IMR-90 (cell line): ENCODE measurements around the gene ATXN10. TPM values are rescaled to one million over a fixed set of nuclear protein-coding genes. Genes with fewer than 3 reads are reported as not detected.

Experiments
- ATAC-seq: fragments of 200-7000 bp; cut with Tn5 transposase; 2 replicates; pipeline ENCODE4 v1.9.1; 2020; ENCODE audit warnings: low read depth, mild to moderate bottlenecking, moderate library complexity
- BruUV-seq: library from RNA; stranded (reverse); fragments of 400-500 nt; replicated peaks from 2 replicates; lab custom pipeline; 2021; lab: Mats Ljungman, UMichigan
- CTCF ChIA-PET: fragments of 300-600 bp; formaldehyde crosslinking; extraction: SDS; loops from one replicate; lab custom pipeline; 2021; ENCODE audit warnings: antibody characterized with exemption; lab: Yijun Ruan, JAX
- POLR2A ChIA-PET: fragments of 300-600 bp; sonication (Branson Sonifier 250); formaldehyde crosslinking; loops from one replicate; lab custom pipeline; 2022; ENCODE audit warnings: antibody characterized with exemption; ENCODE audit not compliant: unreplicated experiment; lab: Charles Lee
- DNase-seq: peaks from one replicate; pipeline ENCODE4 v3.0.0; 2013
- H2AFZ ChIP-seq: replicated peaks from 2 replicates; pipeline ENCODE3; 2013; ENCODE audit warnings: low read length, mild to moderate bottlenecking; ENCODE audit not compliant: poor library complexity
- H2AK5ac ChIP-seq: 2 replicates; pipeline ENCODE4 v1.6.1; 2013; ENCODE audit warnings: low read depth, low read length, inconsistent platforms
- H2AK9ac ChIP-seq: replicated peaks from 2 replicates; pipeline ENCODE3; 2013; ENCODE audit warnings: mild to moderate bottlenecking, low read depth, low read length, moderate library complexity; ENCODE audit not compliant: poor library complexity
- H2BK120ac ChIP-seq: 2 replicates; pipeline ENCODE4 v1.6.1; 2013; ENCODE audit warnings: low read depth, low read length, inconsistent platforms
- H2BK15ac ChIP-seq: 3 replicates; pipeline ENCODE4 v1.6.1; 2013; ENCODE audit warnings: low read depth, low read length, inconsistent platforms
- H2BK20ac ChIP-seq: 2 replicates; pipeline ENCODE4 v1.6.1; 2013; ENCODE audit warnings: low read depth, mild to moderate bottlenecking, inconsistent platforms, low read length, moderate library complexity
- H2BK5ac ChIP-seq: 2 replicates; pipeline ENCODE4 v1.6.1; 2013; ENCODE audit warnings: mild to moderate bottlenecking, low read depth, low read length, inconsistent platforms; ENCODE audit not compliant: poor library complexity, severe bottlenecking
- H3K14ac ChIP-seq: replicated peaks from 2 replicates; pipeline ENCODE4 v1.6.1; 2013; ENCODE audit warnings: low read depth, low read length, inconsistent platforms
- H3K18ac ChIP-seq: 2 replicates; pipeline ENCODE4 v1.6.1; 2013; ENCODE audit warnings: low read depth, low read length, control low read depth
- H3K23ac ChIP-seq: 2 replicates; pipeline ENCODE4 v1.6.1; 2013; ENCODE audit warnings: low read depth, low read length, inconsistent platforms
- H3K27ac ChIP-seq: 2 replicates; pipeline ENCODE4 v1.5.1; 2013; ENCODE audit warnings: mild to moderate bottlenecking, control low read depth, low read length; ENCODE audit not compliant: insufficient read depth
- H3K27me3 ChIP-seq: 2 replicates; pipeline ENCODE4 v1.6.1; 2013; ENCODE audit warnings: low read length; ENCODE audit not compliant: control insufficient read depth, insufficient read depth
- H3K36me3 ChIP-seq: 2 replicates; pipeline ENCODE4 v1.6.1; 2013; ENCODE audit warnings: low read length, mixed read lengths; ENCODE audit not compliant: control insufficient read depth, insufficient read depth
- H3K4ac ChIP-seq: 2 replicates; pipeline ENCODE4 v1.6.1; 2013; ENCODE audit warnings: low read depth, low read length, inconsistent platforms
- H3K4me1 ChIP-seq: 2 replicates; pipeline ENCODE4 v1.6.1; 2013; ENCODE audit warnings: low read length, mixed read lengths; ENCODE audit not compliant: control insufficient read depth, insufficient read depth
- H3K4me2 ChIP-seq: 2 replicates; pipeline ENCODE4 v1.6.1; 2013; ENCODE audit warnings: low read depth, mild to moderate bottlenecking, control low read depth, low read length, moderate library complexity
- H3K4me3 ChIP-seq: 2 replicates; pipeline ENCODE4 v1.5.1; 2013; ENCODE audit warnings: low read depth, mild to moderate bottlenecking, control low read depth, low read length, moderate library complexity; ENCODE audit not compliant: insufficient read depth
- H3K56ac ChIP-seq: 2 replicates; pipeline ENCODE4 v1.6.1; 2013; ENCODE audit warnings: low read length, inconsistent platforms; ENCODE audit not compliant: insufficient read depth; ENCODE audit errors: extremely low read depth
- H3K79me1 ChIP-seq, 2 experiments: 2 replicates each; pipeline ENCODE4 v1.6.1; 2013; ENCODE audit warnings: low read length in 2 of 2, inconsistent platforms in 1 of 2, low read depth in 1 of 2
- H3K9ac ChIP-seq: 2 replicates; pipeline ENCODE4 v1.6.1; 2013; ENCODE audit warnings: low read depth, low read length, control low read depth
- H3K9me1 ChIP-seq: 2 replicates; pipeline ENCODE4 v1.6.1; 2013; ENCODE audit warnings: low read length, inconsistent platforms; ENCODE audit not compliant: insufficient read depth
- H3K9me3 ChIP-seq: 2 replicates; pipeline ENCODE4 v1.6.1; 2013; ENCODE audit warnings: low read length; ENCODE audit not compliant: control insufficient read depth, insufficient read depth
- H4K20me1 ChIP-seq: 2 replicates; pipeline ENCODE4 v1.6.1; 2013; ENCODE audit warnings: low read length, inconsistent platforms; ENCODE audit not compliant: insufficient read depth
- H4K5ac ChIP-seq: 2 replicates; pipeline ENCODE4 v1.6.1; 2013; ENCODE audit warnings: mild to moderate bottlenecking, low read depth, low read length, control low read depth
- H4K8ac ChIP-seq, 2 experiments: 2 replicates each; pipeline ENCODE4 v1.6.1; 2013; ENCODE audit warnings: low read depth in 2 of 2, low read length in 2 of 2, control low read depth in 1 of 2, inconsistent platforms in 1 of 2
- H4K91ac ChIP-seq: 2 replicates; pipeline ENCODE4 v1.6.1; 2013; ENCODE audit warnings: low read depth, low read length, inconsistent platforms; ENCODE audit not compliant: insufficient read depth
- BHLHE40 ChIP-seq: fragments of 150-350 bp; IDR thresholded peaks from 2 replicates; pipeline ENCODE4 v1.6.1; 2016; ENCODE audit warnings: mild to moderate bottlenecking, low read depth, low read length
- CHD1 ChIP-seq: IDR thresholded peaks from 2 replicates; pipeline ENCODE4 v1.6.1; 2012; ENCODE audit warnings: low read depth, low read length, improper control_type of control experiment
- FOS ChIP-seq: fragments of 150-350 bp; IDR thresholded peaks from 2 replicates; pipeline ENCODE4 v1.6.1; 2016; ENCODE audit warnings: low read depth, low read length
- MAFK ChIP-seq: IDR thresholded peaks from 2 replicates; pipeline ENCODE4 v1.6.1; 2012; ENCODE audit warnings: low read depth, low read length, improper control_type of control experiment
- MXI1 ChIP-seq: IDR thresholded peaks from 2 replicates; pipeline ENCODE4 v1.6.1; 2012; ENCODE audit warnings: low read depth, mild to moderate bottlenecking, low read length, moderate library complexity, borderline replicate concordance
- POLR2A ChIP-seq: IDR thresholded peaks from 2 replicates; pipeline ENCODE4 v1.6.1; 2012; ENCODE audit warnings: mild to moderate bottlenecking, low read depth, low read length
- RAD21 ChIP-seq: IDR thresholded peaks from 2 replicates; pipeline ENCODE4 v1.6.1; 2012; ENCODE audit warnings: low read length, improper control_type of control experiment
- RCOR1 ChIP-seq: IDR thresholded peaks from 2 replicates; pipeline ENCODE4 v1.6.1; 2012; ENCODE audit warnings: mild to moderate bottlenecking, low read length, improper control_type of control experiment; ENCODE audit not compliant: insufficient replicate concordance
- WGBS, 2 experiments: methylation state at CpG; one replicate each; pipeline versions ENCODE4 v1.1.5 to v1.1.7; 2013; ENCODE audit warnings: missing lambda C conversion rate in 2 of 2; ENCODE audit not compliant: insufficient read length in 1 of 2; ENCODE audit errors: extremely low coverage in 2 of 2; 5-methylcytosine and 5-hydroxymethylcytosine counted together
- dilution Hi-C: fragments of 300-500 bp; cut with HindIII; formaldehyde crosslinking; loops from one replicate; pipeline ENCODE4 v1.14.3; 2018; ENCODE audit warnings: low sequenced_read_pairs; ENCODE audit not compliant: unreplicated experiment
- in situ Hi-C: fragments of 300-500 bp; cut with MboI; formaldehyde crosslinking; loops from 3 replicates; pipeline ENCODE4 v1.14.3; 2019; ENCODE audit warnings: low sequenced_read_pairs, inconsistent platforms, mixed read lengths
- intact Hi-C: fragments of 100-400 bp; cut with micrococcal nuclease; formaldehyde crosslinking; loops from 2 replicates; pipeline ENCODE4 v1.10.0; 2022
- polyA plus RNA-seq, 3 experiments: library from polyadenylated mRNA; depleted of rRNA; stranded (reverse); fragments of >200 nt; gene quantifications; 2 replicates each; pipeline ENCODE4 v1.2.3, GENCODE V29; 2012; ENCODE audit warnings: low replicate concordance in 1 of 3
- total RNA-seq: library from RNA; depleted of rRNA; stranded (reverse); fragments of >200 nt; gene quantifications from 2 replicates; pipeline ENCODE4 v1.2.3, GENCODE V29; 2012

The ATXN10 gene
- total and polyA plus RNA-seq, 2 of the 4 experiments (the other 2 are of a cell fraction) = 116 to 231 TPM

DNA sequence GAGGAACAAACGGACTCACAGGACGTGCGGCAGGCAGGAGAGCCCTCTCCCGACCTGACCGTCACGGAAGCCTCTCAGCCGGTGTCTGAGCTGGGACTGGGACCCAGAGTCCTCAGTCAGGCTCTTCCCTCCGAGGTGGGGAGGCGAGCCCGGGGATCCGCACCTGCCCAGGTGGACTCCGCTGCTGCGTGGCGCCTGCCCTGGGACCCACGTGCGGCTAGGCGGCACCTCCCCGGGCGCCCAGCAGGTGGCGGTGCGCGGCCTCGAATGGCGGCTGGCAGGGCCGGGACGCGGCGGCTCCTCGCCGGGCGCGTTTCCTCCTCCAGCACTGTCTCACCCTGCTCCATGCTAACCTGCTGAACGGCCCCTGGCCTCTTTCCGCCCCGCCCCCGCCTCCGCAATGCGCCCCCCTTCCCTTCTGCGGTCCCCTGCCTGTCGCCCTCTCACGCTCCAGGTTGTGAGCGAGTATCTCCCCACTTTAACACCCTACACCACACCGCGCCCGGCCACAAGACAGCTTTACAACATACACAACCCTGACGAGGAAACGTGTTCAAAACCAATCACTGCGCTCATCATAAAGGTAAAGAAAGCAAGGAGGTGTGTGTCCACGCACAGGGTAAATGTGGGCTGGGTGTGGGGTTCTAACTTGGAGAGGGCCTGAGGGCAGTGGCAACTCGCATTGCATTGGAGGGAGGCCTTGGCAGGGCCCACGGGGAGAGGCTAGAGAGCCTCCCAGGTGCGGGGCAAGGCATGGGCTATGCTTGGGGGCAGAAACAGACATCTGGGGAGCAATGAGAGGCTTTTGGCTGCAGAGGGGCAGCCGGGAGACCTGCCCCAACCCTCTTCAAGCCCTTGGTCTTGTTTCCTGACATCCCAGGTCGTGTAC lies 25.9 kb upstream of the ATXN10 start (continued):
- TF ChIP-seq MXI1 (peak; percentile 52; the same call in 1 of the 2 replicates), RAD21 (peak; percentile 97), POLR2A (peak; percentile 56)

DNA sequence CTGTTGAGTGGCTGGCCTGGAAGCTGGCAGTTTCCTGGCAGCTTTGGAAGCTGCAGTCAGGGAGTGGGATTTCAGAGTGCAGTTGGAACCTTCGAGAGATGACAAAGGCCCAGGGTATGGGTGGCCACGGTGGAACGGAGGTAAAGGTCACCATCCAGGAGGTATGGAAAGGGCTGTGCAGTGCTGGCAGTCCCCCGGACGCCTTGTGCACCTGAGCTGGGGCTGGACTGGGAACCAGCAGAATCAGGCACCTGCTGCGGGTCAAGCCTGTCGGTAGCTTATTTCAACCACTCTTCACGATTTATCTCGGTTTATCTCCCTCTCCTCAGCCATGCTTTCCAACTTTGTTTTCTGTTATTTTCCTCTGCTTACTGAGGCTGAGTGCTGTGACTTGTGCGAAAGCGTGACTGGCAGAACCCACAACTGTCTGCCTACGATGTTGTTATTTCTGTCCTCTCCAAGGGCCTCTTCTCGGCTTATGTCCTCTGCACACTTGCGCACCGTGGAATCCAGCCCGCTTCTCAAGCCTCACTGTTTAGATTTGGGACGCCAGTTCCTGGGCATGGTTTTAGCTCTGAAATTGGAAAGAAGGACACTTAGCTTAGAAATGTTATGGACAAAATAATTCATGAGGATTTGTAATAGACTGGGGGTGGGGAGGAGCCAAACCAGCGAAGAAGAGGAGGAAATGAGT lies 24.0 kb upstream of the ATXN10 start:
- Histone ChIP-seq H2AK5ac (peak overlapping the region; percentile 38; the same call in 1 of the 2 replicates), H3K4ac (no peak overlapping the region), H3K4me2 (no peak overlapping the region), H2BK15ac (no peak overlapping the region), H3K9me1 (0 out of 2 replicates have a peak, but pooled peaks cover 5% of the 10 kb centered on the region), H4K5ac (no peak overlapping the region), H4K91ac (no peak overlapping the region), H3K4me1 (peaks cover 2% of the 10 kb centered on the region; the same call in 1 of the 2 replicates), H3K14ac (no peak overlapping the region), H2AK9ac (no peak overlapping the region), H3K18ac (no peak overlapping the region), H3K79me1 (no peaks in the 10 kb centered on the region), H3K4me3 (no peak overlapping the region), H4K8ac (no peak overlapping the region), H3K9ac (no peak overlapping the region), H2BK20ac (no peak overlapping the region), H3K9me3 (peaks cover 1% of the 10 kb centered on the region; the same call in 1 of the 2 replicates), H2BK120ac (no peak overlapping the region), H3K27me3 (peaks cover 10% of the 10 kb centered on the region), H3K36me3 (no peaks in the 10 kb centered on the region), H2AFZ (no peak overlapping the region), H2BK5ac (no peak overlapping the region), H3K23ac (no peak overlapping the region), H3K56ac (no peak overlapping the region), H4K20me1 (no peaks in the 10 kb centered on the region), H3K27ac (no peak overlapping the region)
- ChIA-PET POLR2A (no interaction called here), CTCF (interaction anchor here (0.7 to 0.9 kb wide), 2 partner anchors 19 to 183 kb away, joined by 3 read pairs; no protein-coding TSS in a partner anchor)
- 70% methylated on average over 4 of the region's 18 CpGs; no CpG with 5 or more reads in 1 of the 2 experiments for WGBS, 2 experiments
- in situ Hi-C loops (loop anchor here (10.0 kb wide), 1 partner anchor 217 kb away; no protein-coding TSS in a partner anchor), intact Hi-C loops (no loop called here), dilution Hi-C loops (no loop called here)
- no TSS peak for BruUV-seq
- TF ChIP-seq FOS = no peak
- TF ChIP-seq BHLHE40 = no peak
- TF ChIP-seq MAFK = no peak
- TF ChIP-seq CHD1 = no peak
- TF ChIP-seq RCOR1 = no peak
- ATAC-seq (no peak), DNase-seq (no peak)
